ENCODE measurements around the gene THAP4. TPM values are rescaled to one million over a fixed set of nuclear protein-coding genes. Genes with fewer than 3 reads are reported as not detected.
A peak's percentile ranks its signal among the peaks of the same experiment; 100 is the strongest.

Gene THAP4
- total and polyA plus RNA-seq, 2 of the 13 experiments (the other 11 are each of a cell fraction or from before 2014, with no cell fraction given): 59.7 to 75.7 TPM

DNA sequence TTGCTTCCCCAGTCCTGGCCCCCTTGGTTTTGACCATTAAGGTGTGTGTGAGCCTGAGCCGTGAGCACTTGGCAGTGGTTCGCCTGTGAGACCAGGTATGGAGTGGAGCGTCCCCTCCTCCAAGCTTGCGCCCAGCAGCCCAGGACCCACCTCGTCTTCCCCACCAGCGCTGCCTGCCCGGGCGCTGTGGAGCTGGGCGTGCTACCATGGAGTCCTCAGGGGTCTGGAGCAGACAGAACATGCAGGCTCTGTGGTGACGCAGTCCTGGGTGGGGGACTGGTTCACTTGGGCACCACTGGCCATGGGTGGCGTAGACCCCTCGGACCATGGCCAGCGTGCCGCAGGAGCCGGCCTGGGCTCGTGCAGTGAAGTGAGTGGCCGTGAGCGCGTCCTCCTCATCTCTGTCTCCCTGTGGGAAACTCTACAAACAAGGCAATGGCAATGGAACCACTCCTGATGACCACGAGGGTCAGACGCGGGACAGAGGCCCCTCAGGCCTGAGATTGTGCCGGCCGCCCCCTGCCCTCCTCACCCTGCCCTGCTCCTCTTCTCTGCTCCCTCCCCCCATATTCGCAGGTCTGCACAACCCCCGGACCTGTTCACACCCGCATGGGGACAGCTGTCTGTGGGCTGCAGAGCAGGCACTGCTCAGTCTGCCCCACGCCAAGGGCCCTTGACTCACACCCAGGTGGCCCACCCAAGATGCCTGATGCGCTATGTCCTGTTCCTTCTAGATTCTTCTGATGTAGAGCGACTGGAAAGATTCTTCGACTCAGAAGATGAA lies 34.7 kb upstream of the THAP4 start:
- Histone ChIP-seq H3K79me2 (ENCODE audit: insufficient read depth, low read length) (no peaks in the 10 kb centered on the region), H3K4me1 (ENCODE audit: insufficient read depth, low read length) (no peaks in the 10 kb centered on the region), H3K27me3 (ENCODE audit: control insufficient read depth in 1 of 2, insufficient read depth in 2 of 2, low read length in 2 of 2) (no peaks in the 10 kb centered on the region), H3K9ac (ENCODE audit: insufficient read depth, low read depth, low read length) (no peak overlapping the region), H3K27ac (ENCODE audit: extremely low read length, insufficient read depth, low read length) (no peak overlapping the region), H4K20me1 (ENCODE audit: insufficient read depth, low read length) (no peaks in the 10 kb centered on the region), H3K4me2 (ENCODE audit: low read depth, low read length) (no peak overlapping the region), H3K36me3 (replicated peaks in 1 of 2; ENCODE audit: control insufficient read depth in 1 of 2, insufficient read depth in 2 of 2, low read length in 2 of 2) (peaks cover 38 to 73% of the 10 kb centered on the region in 2 experiments), H3K9me3 (ENCODE audit: low read length) (no peaks in the 10 kb centered on the region), H3K4me3 (replicated peaks in 1 of 3; ENCODE audit: insufficient read depth in 1 of 3, low read depth in 2 of 3, low read length in 3 of 3) (no peak overlapping the region), H2AFZ (ENCODE audit: low read length) (no peak overlapping the region)
- ChIA-PET CTCF (ENCODE audit: low intra/inter-chr PET ratio, low total read pairs) (no interaction called here), POLR2A (interaction anchor here (0.6 kb wide), 1 partner anchor 18 kb away, joined by 4 read pairs; no protein-coding TSS in a partner anchor)
- in situ Hi-C loops (cut with HindIII; ENCODE audit: extremely low pct_ligation_motif_present, low pct_unique_long_range_greater_than_20kb) (no loop called here), intact Hi-C loops (cut with micrococcal nuclease; ENCODE audit: unreplicated experiment) (no loop called here)
- DNase-seq (ENCODE audit: low spot score): no peak
- BruUV-seq (replicated peaks): no TSS peak
- WGBS (ENCODE audit: low lambda C conversion rate): 96% methylated on average over 29 of the region's 31 CpGs
- no peak for FAIRE-seq
- ATAC-seq: no peak
- TF ChIP-seq ZNF232 (CRISPR knock-in tag; IDR thresholded peaks at IDR 0.05; ENCODE audit: borderline replicate concordance) (no peak), NR2F1 (CRISPR knock-in tag; IDR thresholded peaks at IDR 0.05) (no peak)
- TF ChIP-seq, protein P1, sequence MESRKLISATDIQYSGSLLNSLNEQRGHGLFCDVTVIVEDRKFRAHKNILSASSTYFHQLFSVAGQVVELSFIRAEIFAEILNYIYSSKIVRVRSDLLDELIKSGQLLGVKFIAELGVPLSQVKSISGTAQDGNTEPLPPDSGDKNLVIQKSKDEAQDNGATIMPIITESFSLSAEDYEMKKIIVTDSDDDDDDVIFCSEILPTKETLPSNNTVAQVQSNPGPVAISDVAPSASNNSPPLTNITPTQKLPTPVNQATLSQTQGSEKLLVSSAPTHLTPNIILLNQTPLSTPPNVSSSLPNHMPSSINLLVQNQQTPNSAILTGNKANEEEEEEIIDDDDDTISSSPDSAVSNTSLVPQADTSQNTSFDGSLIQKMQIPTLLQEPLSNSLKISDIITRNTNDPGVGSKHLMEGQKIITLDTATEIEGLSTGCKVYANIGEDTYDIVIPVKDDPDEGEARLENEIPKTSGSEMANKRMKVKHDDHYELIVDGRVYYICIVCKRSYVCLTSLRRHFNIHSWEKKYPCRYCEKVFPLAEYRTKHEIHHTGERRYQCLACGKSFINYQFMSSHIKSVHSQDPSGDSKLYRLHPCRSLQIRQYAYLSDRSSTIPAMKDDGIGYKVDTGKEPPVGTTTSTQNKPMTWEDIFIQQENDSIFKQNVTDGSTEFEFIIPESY (CRISPR knock-in tag; IDR thresholded peaks at IDR 0.05): peak; percentile 81
